ENCODE measurements around the gene CCDC12. TPM values are rescaled to one million over a fixed set of nuclear protein-coding genes. Genes with fewer than 3 reads are reported as not detected.
A peak's percentile ranks its signal among the peaks of the same experiment; 100 is the strongest.

CCDC12 gene
- total RNA-seq, 4 donors from 2014 or later = 36.9 to 59.4 (median 50.2) TPM

DNA sequence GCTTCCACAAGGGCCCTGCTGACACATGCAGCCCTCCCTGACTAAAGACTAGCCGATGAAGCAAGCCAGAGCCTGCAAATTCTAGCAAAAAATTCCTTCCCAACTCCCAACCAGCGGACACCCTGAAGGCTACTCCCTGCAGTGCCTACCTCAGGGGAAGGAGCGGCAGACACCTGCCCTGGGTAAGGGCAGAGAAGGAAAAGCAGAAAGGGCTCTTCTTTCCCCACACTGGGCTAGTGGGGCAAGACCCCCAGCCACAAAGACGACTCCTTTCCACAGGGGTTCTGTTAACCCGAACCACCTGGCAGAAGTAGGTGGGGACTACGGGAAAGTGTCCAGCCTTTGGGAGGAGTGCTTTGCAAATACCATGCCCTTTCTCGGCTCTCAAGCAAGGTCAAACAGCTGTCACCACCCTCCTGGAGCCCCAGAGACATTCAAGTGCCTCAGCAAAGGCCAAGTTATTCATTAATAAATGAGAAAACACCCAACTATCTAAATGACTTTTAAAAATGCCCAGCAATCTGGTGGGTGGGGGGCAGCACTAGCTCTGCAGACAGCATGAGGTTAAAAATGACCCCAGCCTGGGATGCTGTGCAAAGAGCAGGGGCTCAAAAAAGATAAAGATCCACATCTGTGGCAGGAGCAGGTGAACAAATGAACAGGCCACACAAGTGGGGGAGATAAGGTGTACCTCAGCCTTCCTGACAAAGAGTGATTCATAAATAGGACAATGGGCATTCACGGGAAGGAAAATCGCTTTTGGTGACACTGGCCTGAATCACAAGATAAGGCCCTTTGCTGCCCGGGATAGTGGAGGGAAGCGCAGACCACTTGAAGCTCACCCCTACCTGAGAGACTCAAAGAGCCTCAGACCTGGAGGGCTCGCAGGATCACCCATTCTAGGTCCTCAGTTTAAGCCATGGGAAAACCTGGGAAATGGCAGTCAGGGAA is 33.0 kb downstream of the CCDC12 start:
- Histone ChIP-seq H3K36me3 (peaks cover 0 to 36% (median 0%) of the 10 kb centered on the region in 3 donors), H3K4me3 (no peak overlapping the region), H3K27ac (peak overlapping the region in 2 of 4 donors; percentile 40 to 60), H3K9me3 (no peaks in the 10 kb centered on the region), H3K4me1 (peaks cover 0 to 65% (median 45%) of the 10 kb centered on the region in 4 donors), H3K27me3 (no peaks in the 10 kb centered on the region)
- no peak for TF ChIP-seq POLR2A (IDR thresholded peaks at IDR 0.05)
- TF ChIP-seq, protein P1, sequence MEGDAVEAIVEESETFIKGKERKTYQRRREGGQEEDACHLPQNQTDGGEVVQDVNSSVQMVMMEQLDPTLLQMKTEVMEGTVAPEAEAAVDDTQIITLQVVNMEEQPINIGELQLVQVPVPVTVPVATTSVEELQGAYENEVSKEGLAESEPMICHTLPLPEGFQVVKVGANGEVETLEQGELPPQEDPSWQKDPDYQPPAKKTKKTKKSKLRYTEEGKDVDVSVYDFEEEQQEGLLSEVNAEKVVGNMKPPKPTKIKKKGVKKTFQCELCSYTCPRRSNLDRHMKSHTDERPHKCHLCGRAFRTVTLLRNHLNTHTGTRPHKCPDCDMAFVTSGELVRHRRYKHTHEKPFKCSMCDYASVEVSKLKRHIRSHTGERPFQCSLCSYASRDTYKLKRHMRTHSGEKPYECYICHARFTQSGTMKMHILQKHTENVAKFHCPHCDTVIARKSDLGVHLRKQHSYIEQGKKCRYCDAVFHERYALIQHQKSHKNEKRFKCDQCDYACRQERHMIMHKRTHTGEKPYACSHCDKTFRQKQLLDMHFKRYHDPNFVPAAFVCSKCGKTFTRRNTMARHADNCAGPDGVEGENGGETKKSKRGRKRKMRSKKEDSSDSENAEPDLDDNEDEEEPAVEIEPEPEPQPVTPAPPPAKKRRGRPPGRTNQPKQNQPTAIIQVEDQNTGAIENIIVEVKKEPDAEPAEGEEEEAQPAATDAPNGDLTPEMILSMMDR (IDR thresholded peaks at IDR 0.05) = no peak
- TF ChIP-seq EP300 (IDR thresholded peaks at IDR 0.05) = no peak
- WGBS, 2 donors = 69 to 73% methylated on average over 12 of the region's 12 CpGs
- DNase-seq (ENCODE audit: low spot score in 2 of 2) = no peak

DNA sequence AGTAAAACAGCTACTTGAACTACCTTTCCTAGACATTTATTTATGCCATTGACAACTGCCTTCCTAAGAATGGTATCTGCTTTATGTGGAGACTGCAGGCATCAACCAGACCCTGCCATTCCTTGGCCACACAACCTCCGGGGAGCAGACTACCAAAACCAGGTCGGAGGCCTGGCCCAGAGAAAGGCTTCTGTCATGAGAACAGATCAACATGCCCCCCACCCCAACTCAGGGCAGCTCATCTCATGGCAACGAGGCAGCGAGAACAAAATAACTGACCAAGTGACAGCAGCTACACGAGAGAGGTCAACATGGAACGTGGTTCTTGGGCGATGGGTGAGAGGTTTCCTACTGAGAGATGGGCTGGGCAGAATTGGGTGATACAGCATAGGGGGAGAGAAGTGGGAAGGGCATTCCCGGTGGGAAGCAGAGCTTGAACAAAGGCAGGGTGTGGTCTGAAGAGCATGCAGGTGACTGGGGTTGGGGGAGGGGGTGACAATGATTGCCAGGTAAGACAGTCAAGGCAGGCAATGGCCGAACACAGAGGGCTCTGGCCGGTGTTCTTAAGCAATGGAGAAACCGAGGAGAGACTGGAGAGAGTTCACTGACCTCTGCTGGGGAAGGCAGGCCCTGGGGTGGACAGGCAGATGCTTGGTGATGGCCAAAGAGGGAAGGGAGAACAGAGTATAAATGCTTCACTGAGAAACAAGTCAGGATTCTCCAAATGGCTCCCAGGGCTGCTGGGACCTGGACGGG is 33.9 kb downstream of the CCDC12 start:
- Histone ChIP-seq H3K27me3 (no peaks in the 10 kb centered on the region), H3K9me3 (no peaks in the 10 kb centered on the region), H3K27ac (peak overlapping the region in 2 of 4 donors; percentile 40 to 60), H3K4me1 (peaks cover 0 to 61% (median 36%) of the 10 kb centered on the region in 4 donors), H3K4me3 (no peak overlapping the region), H3K36me3 (peaks cover 0 to 40% (median 0%) of the 10 kb centered on the region in 3 donors)
- TF ChIP-seq POLR2A (IDR thresholded peaks at IDR 0.05) = no peak
- DNase-seq (ENCODE audit: low spot score in 2 of 2) = no peak
- WGBS, 2 donors = 82 to 85% methylated on average over 12 of the region's 12 CpGs

DNA sequence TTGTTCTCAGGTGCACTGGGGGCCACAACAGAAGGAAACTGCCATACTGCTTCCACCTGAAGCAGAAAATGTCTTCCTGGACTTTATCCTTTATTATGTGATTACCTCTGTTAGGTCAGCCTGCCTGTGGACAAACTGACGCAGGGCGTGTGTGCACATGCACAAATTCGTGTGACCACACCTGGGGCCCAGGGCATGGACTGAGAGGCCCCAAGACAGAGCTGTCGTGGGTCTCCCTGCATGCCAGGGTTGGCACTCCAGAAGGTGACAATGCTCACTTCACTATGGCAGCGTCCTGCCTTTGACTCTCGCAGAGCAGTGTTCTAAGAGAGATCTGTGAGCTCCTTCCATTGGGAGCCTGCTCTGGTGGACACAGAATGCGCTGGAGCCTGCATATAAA is 34.5 kb downstream of the CCDC12 start:
- H3K4me3 ChIP-seq = no peak overlapping the region
- H3K4me1 ChIP-seq = peaks cover 0 to 60% (median 30%) of the 10 kb centered on the region in 4 donors
- peak overlapping the region in 1 of 4 donors; percentile 60 for H3K27ac ChIP-seq
- no peaks in the 10 kb centered on the region for H3K27me3 ChIP-seq
- TF ChIP-seq POLR2A (IDR thresholded peaks at IDR 0.05) = no peak
- TF ChIP-seq EP300 (IDR thresholded peaks at IDR 0.05) = no peak
- TF ChIP-seq, protein P1 (IDR thresholded peaks at IDR 0.05) = no peak
- no peak for DNase-seq (ENCODE audit: low spot score in 2 of 2)
- no peaks in the 10 kb centered on the region for H3K9me3 ChIP-seq
- WGBS, 2 donors = 83 to 95% methylated on average over 7 of the region's 7 CpGs
- H3K36me3 ChIP-seq = peaks cover 0 to 40% (median 0%) of the 10 kb centered on the region in 3 donors

DNA sequence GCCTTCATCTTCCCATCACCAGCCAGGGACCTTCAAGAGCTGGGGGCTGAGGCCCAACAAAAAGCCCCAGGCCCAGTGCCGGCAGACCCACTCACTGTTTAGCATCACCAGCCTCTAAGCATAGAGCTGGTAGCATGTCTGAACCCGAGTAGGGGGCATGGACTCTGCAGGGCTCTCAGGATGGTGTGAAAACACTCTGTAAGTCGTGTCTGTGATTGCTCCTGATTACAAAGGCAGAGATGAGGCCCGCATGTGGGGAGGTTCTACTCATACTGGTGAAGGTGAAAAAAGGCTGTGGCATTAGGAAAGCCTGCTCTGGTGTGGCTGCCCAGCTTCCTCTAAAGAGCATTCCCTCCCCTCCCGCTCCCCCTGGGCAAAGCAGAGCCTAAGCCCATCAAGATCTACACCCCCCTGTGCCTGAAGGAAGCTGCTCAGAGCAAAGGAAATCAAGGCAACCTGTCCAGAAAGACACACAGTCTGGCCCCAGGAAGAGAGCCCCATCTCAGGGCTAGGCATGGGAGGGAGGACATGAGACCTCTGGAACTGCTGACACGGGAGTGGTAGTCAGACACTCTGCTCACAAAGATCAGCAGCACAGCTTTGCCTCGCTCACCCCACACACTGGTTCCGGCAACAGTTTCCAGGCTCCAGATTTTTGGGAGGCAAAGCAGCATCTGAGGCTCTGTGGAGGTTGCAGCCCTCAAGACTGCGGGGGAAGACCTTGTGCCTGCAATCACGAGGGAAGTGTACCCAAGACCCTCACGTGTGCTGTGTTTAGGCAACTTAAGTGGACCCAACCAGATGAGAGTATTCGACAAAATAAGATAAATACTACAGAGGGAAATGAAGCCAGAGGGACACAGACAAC is 36.7 kb downstream of the CCDC12 start:
- no peak overlapping the region for H3K4me3 ChIP-seq
- no peak for DNase-seq (ENCODE audit: low spot score in 2 of 2)
- peaks cover 0 to 44% (median 0%) of the 10 kb centered on the region in 3 donors for H3K36me3 ChIP-seq
- peak overlapping the region in 2 of 4 donors; percentile 23 to 50 for H3K27ac ChIP-seq
- TF ChIP-seq, protein P1 (IDR thresholded peaks at IDR 0.05) = no peak
- no peak for TF ChIP-seq EP300 (IDR thresholded peaks at IDR 0.05)
- TF ChIP-seq POLR2A (IDR thresholded peaks at IDR 0.05) = no peak
- peaks cover 0 to 68% (median 38%) of the 10 kb centered on the region in 4 donors for H3K4me1 ChIP-seq
- no peaks in the 10 kb centered on the region for H3K9me3 ChIP-seq
- WGBS, 2 donors = 77 to 80% methylated on average over 12 of the region's 12 CpGs
- H3K27me3 ChIP-seq = no peaks in the 10 kb centered on the region

DNA sequence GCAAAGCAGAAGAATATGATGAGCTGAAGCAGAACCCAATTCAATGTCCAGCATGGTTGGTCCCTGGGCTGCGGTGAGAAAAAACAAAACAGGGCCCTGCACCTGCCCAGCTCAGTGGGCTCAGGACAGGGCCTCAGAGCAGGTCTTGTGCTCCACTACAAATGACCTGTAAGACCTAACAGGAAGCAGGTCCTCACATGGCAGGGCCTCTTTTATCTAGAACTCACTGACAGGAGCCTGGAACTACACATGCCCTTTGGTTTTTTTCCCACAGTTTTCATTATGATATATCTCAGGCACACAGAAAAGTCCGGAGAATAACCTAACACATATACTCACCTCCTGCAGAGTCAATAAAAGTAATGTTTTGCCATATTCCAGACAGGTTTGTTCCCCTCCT is 38.4 kb downstream of the CCDC12 start:
- H3K9me3 ChIP-seq = no peaks in the 10 kb centered on the region
- no peak for DNase-seq (ENCODE audit: low spot score in 2 of 2)
- no peak for TF ChIP-seq POLR2A (IDR thresholded peaks at IDR 0.05)
- TF ChIP-seq, protein P1 (IDR thresholded peaks at IDR 0.05) = no peak
- TF ChIP-seq EP300 (IDR thresholded peaks at IDR 0.05) = no peak
- H3K27ac ChIP-seq = peak overlapping the region in 1 of 4 donors; percentile 69
- no peak overlapping the region for H3K4me3 ChIP-seq
- peaks cover 0 to 44% (median 0%) of the 10 kb centered on the region in 3 donors for H3K36me3 ChIP-seq
- 94 to 97% methylated on average over 2 of the region's 2 CpGs for WGBS, 2 donors
- no peaks in the 10 kb centered on the region for H3K27me3 ChIP-seq
- peaks cover 0 to 69% (median 41%) of the 10 kb centered on the region in 4 donors for H3K4me1 ChIP-seq
